Endothelial cell of umbilical vein (primary cell): ENCODE results near the gene MBD5. TPM values are rescaled to one million over a fixed set of nuclear protein-coding genes. Genes with fewer than 3 reads are reported as not detected.

ENCODE experiments used
- BruUV-seq: library from RNA; stranded (reverse); fragments of 400-500 nt; replicated peaks from 2 replicates; lab custom pipeline; 2021; lab: Mats Ljungman, UMichigan
- CTCF ChIA-PET: fragments of 300-600, 350-600 bp; sonication (Branson Sonifier 250); formaldehyde crosslinking; loops from one replicate; lab custom pipeline; 2021; ENCODE audit warnings: antibody characterized with exemption, inconsistent platforms; lab: Charles Lee
- POLR2A ChIA-PET: fragments of 300-600, 350-600 bp; sonication (Branson Sonifier 250); formaldehyde crosslinking; loops from one replicate; lab custom pipeline; 2021; ENCODE audit warnings: antibody characterized with exemption, inconsistent platforms; lab: Charles Lee
- DNase-seq: peaks from one replicate; pipeline ENCODE4 v3.0.0-alpha.2; 2011; ENCODE audit warnings: low read depth, low spot score
- FAIRE-seq: peaks from 2 replicates; lab custom pipeline; 2011; peaks lifted over from hg19 to GRCh38; lab: Jason Lieb, UNC
- H2AFZ ChIP-seq: 2 replicates; pipeline ENCODE4 v1.6.0; 2012; ENCODE audit warnings: low read depth, low read length, control low read depth, inconsistent platforms
- H3K27ac ChIP-seq: 2 replicates; pipeline ENCODE4 v1.5.1; 2011; ENCODE audit warnings: low read depth, mild to moderate bottlenecking, control low read depth, low read length, moderate library complexity; ENCODE audit not compliant: insufficient read depth
- H3K27me3 ChIP-seq, 2 experiments: 2 replicates each; pipeline versions ENCODE4 v1.6.0 to v1.6.1; 2011; ENCODE audit warnings: low read length in 2 of 2, mixed read lengths in 1 of 2; ENCODE audit not compliant: control insufficient read depth in 2 of 2, insufficient read depth in 2 of 2
- H3K36me3 ChIP-seq, 2 experiments: 2 replicates in 1 of 2; 3 replicates in 1 of 2; pipeline ENCODE4 v1.5.1; 2011; ENCODE audit warnings: low read length in 2 of 2, mild to moderate bottlenecking in 1 of 2, moderate library complexity in 1 of 2; ENCODE audit not compliant: control insufficient read depth in 2 of 2, insufficient read depth in 2 of 2; ENCODE audit errors: extremely low read depth in 1 of 2
- H3K4me1 ChIP-seq: 3 replicates; pipeline ENCODE4 v1.5.1; 2011; ENCODE audit warnings: mild to moderate bottlenecking, low read length; ENCODE audit not compliant: control insufficient read depth, insufficient read depth; ENCODE audit errors: extremely low read depth
- H3K4me2 ChIP-seq: 2 replicates; pipeline ENCODE4 v1.6.1; 2011; ENCODE audit warnings: low read length, control low read depth, mixed read lengths; ENCODE audit not compliant: insufficient read depth
- H3K4me3 ChIP-seq, 3 experiments: fragments of 200-600 bp in 1 of 3; sonication (generic), shearing (Covaris generic) in 1 of 3; replicated peaks in 1 of 3; 2 replicates each; pipeline ENCODE4 v1.5.1; 2011 to 2016; ENCODE audit warnings: control low read depth in 3 of 3, low read length in 3 of 3, mild to moderate bottlenecking in 2 of 3, inconsistent platforms in 1 of 3, low read depth in 1 of 3, moderate library complexity in 1 of 3; ENCODE audit not compliant: insufficient read depth in 1 of 3
- H3K79me2 ChIP-seq: 2 replicates; pipeline ENCODE4 v1.6.0; 2012; ENCODE audit warnings: low read length, inconsistent platforms; ENCODE audit not compliant: control insufficient read depth, insufficient read depth
- H3K9ac ChIP-seq: replicated peaks from 2 replicates; pipeline ENCODE3; 2011; ENCODE audit warnings: low read length, control low read depth; ENCODE audit not compliant: insufficient read depth; ENCODE audit errors: extremely low read depth
- H3K9me1 ChIP-seq: replicated peaks from 3 replicates; pipeline ENCODE4 v1.6.0; 2011; ENCODE audit warnings: mild to moderate bottlenecking, low read length; ENCODE audit not compliant: control insufficient read depth, insufficient read depth; ENCODE audit errors: extremely low read depth
- H3K9me3 ChIP-seq: replicated peaks from 2 replicates; pipeline ENCODE4 v1.5.1; 2012; ENCODE audit warnings: low read length, inconsistent platforms; ENCODE audit not compliant: control insufficient read depth, insufficient read depth
- H4K20me1 ChIP-seq: replicated peaks from 2 replicates; pipeline ENCODE3; 2011; ENCODE audit warnings: mild to moderate bottlenecking, low read length; ENCODE audit not compliant: control insufficient read depth, insufficient read depth; ENCODE audit errors: extremely low read depth
- EZH2 ChIP-seq: IDR thresholded peaks from 2 replicates; pipeline ENCODE4 v1.6.1; 2012; ENCODE audit warnings: borderline replicate concordance, low read depth, mild to moderate bottlenecking, moderate library complexity, low read length, inconsistent platforms; ENCODE audit not compliant: severe bottlenecking
- FOS ChIP-seq: IDR thresholded peaks from 2 replicates; pipeline ENCODE4 v1.6.1; 2011; ENCODE audit warnings: mild to moderate bottlenecking, low read length, moderate library complexity, borderline replicate concordance; ENCODE audit not compliant: insufficient read depth
- GATA2 ChIP-seq: IDR thresholded peaks from 2 replicates; pipeline ENCODE4 v1.7.0; 2011; ENCODE audit warnings: low read depth, mild to moderate bottlenecking, moderate library complexity, mixed read lengths, low read length; ENCODE audit not compliant: insufficient read length, insufficient read depth
- JUN ChIP-seq: IDR thresholded peaks from 2 replicates; pipeline ENCODE4 v1.6.1; 2011; ENCODE audit warnings: borderline replicate concordance, low read depth; ENCODE audit not compliant: insufficient read length, insufficient read depth
- MYC ChIP-seq: IDR thresholded peaks from one replicate; pipeline ENCODE4 v1.6.1; 2011; ENCODE audit warnings: mild to moderate bottlenecking, low read depth, low read length
- POLR2A ChIP-seq: IDR thresholded peaks from 2 replicates; pipeline ENCODE4 v1.6.1; 2012; ENCODE audit warnings: low read depth, mild to moderate bottlenecking, control low read depth, low read length
- POLR2AphosphoS5 ChIP-seq: IDR thresholded peaks from 2 replicates; pipeline ENCODE4 v1.6.1; 2012; ENCODE audit warnings: low read depth, mild to moderate bottlenecking, control low read depth, low read length, moderate library complexity; ENCODE audit not compliant: insufficient read depth
- dilution Hi-C: fragments of 300-500 bp; cut with MboI; formaldehyde crosslinking; loops from one replicate; pipeline ENCODE4 v1.15.0; 2019; ENCODE audit warnings: low sequenced_read_pairs; ENCODE audit not compliant: extremely low pct_ligation_motif_present
- intact Hi-C: fragments of 100-400 bp; cut with micrococcal nuclease; formaldehyde crosslinking; loops from one replicate; pipeline ENCODE4 v1.10.0; 2022
- polyA plus RNA-seq, 4 experiments: library from polyadenylated mRNA; depleted of rRNA in 3 of 4; stranded (reverse) in 3 of 4; unstranded in 1 of 4; fragments of >200 nt; gene quantifications; 2 replicates each; pipeline versions ENCODE4 v1.2.1 to v1.2.3, GENCODE V29; 2011 to 2012; ENCODE audit warnings: missing spikeins in 1 of 4
- total RNA-seq: library from RNA; stranded (reverse); gene quantifications from 2 replicates; pipeline ENCODE4 v1.2.3, GENCODE V29; 2021
- TF ChIP-seq, protein P1 (sequence below): IDR thresholded peaks from 2 replicates; pipeline ENCODE4 v1.6.1; 2011; ENCODE audit not compliant: insufficient read depth, insufficient read length
- TF ChIP-seq, protein P2 (sequence below), 2 donors: IDR thresholded peaks; 1 replicate in 1 of 2; 2 replicates in 1 of 2; pipeline ENCODE4 v1.5.1; 2011; ENCODE audit warnings: low read length in 2 of 2, mild to moderate bottlenecking in 2 of 2, moderate library complexity in 2 of 2, control low read depth in 1 of 2, inconsistent platforms in 1 of 2, low read depth in 1 of 2; ENCODE audit not compliant: insufficient read depth in 1 of 2; ENCODE audit errors: extremely low read depth in 1 of 2

The MBD5 gene
- total and polyA plus RNA-seq, 2 donors (not counting 3 experiments of a cell fraction or from before 2014, with no cell fraction given): 11.3 to 37.0 TPM

GRCh38 chr2:148173168-148173567 is 152.3 kb downstream of the MBD5 start:
- Histone ChIP-seq H3K9me3 (no peaks in the 10 kb centered on the region), H3K27me3 (no peaks in the 10 kb centered on the region), H3K4me2 (no peak overlapping the region), H3K79me2 (no peaks in the 10 kb centered on the region), H3K4me1 (no peaks in the 10 kb centered on the region), H4K20me1 (no peaks in the 10 kb centered on the region), H3K4me3 (no peak overlapping the region), H2AFZ (no peak overlapping the region), H3K36me3 (no peaks in the 10 kb centered on the region), H3K9ac (no peak overlapping the region), H3K9me1 (no peaks in the 10 kb centered on the region), H3K27ac (no peak overlapping the region)
- no TSS peak for BruUV-seq
- CTCF ChIA-PET: interaction anchor here (1.3 kb wide), 1 partner anchor 12 kb away, joined by 4 read pairs; no protein-coding TSS in a partner anchor
- POLR2A ChIA-PET: no interaction called here
- TF ChIP-seq FOS (no peak), POLR2AphosphoS5 (no peak), POLR2A (no peak), MYC (no peak), GATA2 (no peak), EZH2 (no peak), JUN (no peak)
- TF ChIP-seq, protein P1, sequence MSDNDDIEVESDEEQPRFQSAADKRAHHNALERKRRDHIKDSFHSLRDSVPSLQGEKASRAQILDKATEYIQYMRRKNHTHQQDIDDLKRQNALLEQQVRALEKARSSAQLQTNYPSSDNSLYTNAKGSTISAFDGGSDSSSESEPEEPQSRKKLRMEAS: no peak
- TF ChIP-seq, protein P2, sequence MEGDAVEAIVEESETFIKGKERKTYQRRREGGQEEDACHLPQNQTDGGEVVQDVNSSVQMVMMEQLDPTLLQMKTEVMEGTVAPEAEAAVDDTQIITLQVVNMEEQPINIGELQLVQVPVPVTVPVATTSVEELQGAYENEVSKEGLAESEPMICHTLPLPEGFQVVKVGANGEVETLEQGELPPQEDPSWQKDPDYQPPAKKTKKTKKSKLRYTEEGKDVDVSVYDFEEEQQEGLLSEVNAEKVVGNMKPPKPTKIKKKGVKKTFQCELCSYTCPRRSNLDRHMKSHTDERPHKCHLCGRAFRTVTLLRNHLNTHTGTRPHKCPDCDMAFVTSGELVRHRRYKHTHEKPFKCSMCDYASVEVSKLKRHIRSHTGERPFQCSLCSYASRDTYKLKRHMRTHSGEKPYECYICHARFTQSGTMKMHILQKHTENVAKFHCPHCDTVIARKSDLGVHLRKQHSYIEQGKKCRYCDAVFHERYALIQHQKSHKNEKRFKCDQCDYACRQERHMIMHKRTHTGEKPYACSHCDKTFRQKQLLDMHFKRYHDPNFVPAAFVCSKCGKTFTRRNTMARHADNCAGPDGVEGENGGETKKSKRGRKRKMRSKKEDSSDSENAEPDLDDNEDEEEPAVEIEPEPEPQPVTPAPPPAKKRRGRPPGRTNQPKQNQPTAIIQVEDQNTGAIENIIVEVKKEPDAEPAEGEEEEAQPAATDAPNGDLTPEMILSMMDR (IDR thresholded peaks at IDR 0.05; ENCODE audit: extremely low read depth in 1 of 2, insufficient read depth in 1 of 2, low read depth in 1 of 2, low read length in 2 of 2): no peak
- intact Hi-C loops: no loop called here
- dilution Hi-C loops: no loop called here
- no peak for FAIRE-seq
- no peak for DNase-seq
